Esophagus squamous epithelium (tissue), 5 donors: ENCODE results near the gene AGTRAP. TPM values are rescaled to one million over a fixed set of nuclear protein-coding genes. Genes with fewer than 3 reads are reported as not detected.

ENCODE experiments used
- DNase-seq: peaks from one replicate; lab custom pipeline; 2025; lab: John Stamatoyannopoulos, UW
- H3K27ac ChIP-seq, 4 donors: fragments of 200-600 bp; sonication (generic); one replicate each; pipeline ENCODE4 v1.5.1; 2016 to 2019; ENCODE audit warnings: mild to moderate bottlenecking in 1 of 4
- H3K27me3 ChIP-seq, 4 donors: fragments of 200-600 bp; sonication (generic); 1 replicate in 3 of 4; 2 replicates in 1 of 4; pipeline versions ENCODE4 v1.5.1 to v1.6.0; 2017 to 2021; ENCODE audit warnings: antibody characterized with exemption in 1 of 4
- H3K36me3 ChIP-seq, 3 donors: fragments of 200-600 bp; sonication (generic); one replicate each; pipeline ENCODE4 v1.5.1; 2016 to 2019
- H3K4me1 ChIP-seq, 3 donors: fragments of 200-600 bp; sonication (generic); one replicate each; pipeline ENCODE4 v1.5.1; 2017 to 2019
- H3K4me3 ChIP-seq, 4 donors: fragments of 200-600 bp; sonication (generic); 1 replicate in 3 of 4; 2 replicates in 1 of 4; pipeline ENCODE4 v1.5.1; 2016 to 2019; ENCODE audit warnings: mild to moderate bottlenecking in 2 of 4, moderate library complexity in 1 of 4
- H3K9me3 ChIP-seq, 3 donors: fragments of 200-600 bp; sonication (generic); one replicate each; pipeline ENCODE4 v1.5.1; 2016 to 2019
- CTCF ChIP-seq, 6 experiments: fragments of 450-650 bp in 4 of 6; fragments of 200-600 bp in 2 of 6; sonication (generic) in 2 of 6; IDR thresholded peaks; one replicate each; pipeline ENCODE4 v1.5.1; 2016 to 2019; ENCODE audit warnings: antibody characterized with exemption in 6 of 6, mild to moderate bottlenecking in 4 of 6, moderate library complexity in 4 of 6
- POLR2A ChIP-seq, 4 donors: fragments of 450-650 bp; IDR thresholded peaks; one replicate each; pipeline ENCODE4 v1.6.1; 2017; ENCODE audit warnings: antibody characterized with exemption in 4 of 4, mild to moderate bottlenecking in 4 of 4, moderate library complexity in 3 of 4
- WGBS, 2 donors: methylation state at CpG; one replicate each; pipeline ENCODE4 v1.1.5; 2018; 5-methylcytosine and 5-hydroxymethylcytosine counted together
- intact Hi-C: fragments of 100-400 bp; cut with DNase I; formaldehyde crosslinking; loops from one replicate; pipeline ENCODE4 v1.15.0; 2022
- total RNA-seq, 4 donors: library from RNA; depleted of rRNA; stranded (reverse); fragments of >200 nt; gene quantifications; one replicate each; pipeline ENCODE4 v1.1.0, GENCODE V29; 2016
- donor health status: DM: yes; HTN: yes; CAD: no.

AGTRAP gene
- total RNA-seq, 4 donors from 2014 or later, result 34.5 to 89.5 (median 50.7) TPM

- Histone ChIP-seq H3K27me3 (no peaks in the 10 kb centered on the region), H3K27ac (peak overlapping the region; percentile 86 to 96 (median 90)), H3K4me3 (no peak overlapping the region), H3K4me1 (peaks cover 57 to 85% (median 78%) of the 10 kb centered on the region in 3 donors), H3K9me3 (no peaks in the 10 kb centered on the region), H3K36me3 (peaks cover under 1 to 19% (median 10%) of the 10 kb centered on the region in 3 donors)
- no peak for TF ChIP-seq CTCF (IDR thresholded peaks at IDR 0.05)
- TF ChIP-seq POLR2A (IDR thresholded peaks at IDR 0.05), result no peak
- no peak for DNase-seq
- intact Hi-C loops, result no loop called here
- 84% methylated on average over 8 of the region's 14 CpGs; no CpG with 5 or more reads in 1 of the 2 donors for WGBS, 2 donors
Measured at GRCh38 chr1:11788549-11789053, 52.7 kb downstream of the AGTRAP start.

GRCh38 chr1:11789126-11790067 lies 53.5 kb downstream of the AGTRAP start:
- Histone ChIP-seq H3K36me3 (peaks cover 8 to 27% (median 18%) of the 10 kb centered on the region in 3 donors), H3K9me3 (no peaks in the 10 kb centered on the region), H3K4me3 (no peak overlapping the region), H3K27me3 (no peaks in the 10 kb centered on the region), H3K4me1 (peaks cover 57 to 82% (median 75%) of the 10 kb centered on the region in 3 donors), H3K27ac (peak overlapping the region; percentile 86 to 96 (median 90))
- no peak for DNase-seq
- TF ChIP-seq CTCF (IDR thresholded peaks at IDR 0.05) (no peak), POLR2A (IDR thresholded peaks at IDR 0.05) (no peak)
- 49 to 54% methylated on average over 8 to 9 of the region's 13 CpGs for WGBS, 2 donors
- intact Hi-C loops, result no loop called here

GRCh38 chr1:11790101-11790879 lies 54.4 kb downstream of the AGTRAP start:
- intact Hi-C loops, result no loop called here
- Histone ChIP-seq H3K9me3 (no peaks in the 10 kb centered on the region), H3K27ac (peak overlapping the region; percentile 86 to 96 (median 90)), H3K4me1 (peaks cover 49 to 73% (median 66%) of the 10 kb centered on the region in 3 donors), H3K36me3 (peaks cover 17 to 36% (median 27%) of the 10 kb centered on the region in 3 donors), H3K27me3 (no peaks in the 10 kb centered on the region), H3K4me3 (peak overlapping the region in 1 of 4 donors; percentile 9)
- TF ChIP-seq POLR2A (IDR thresholded peaks at IDR 0.05) (peak in 1 of 4 donors; percentile 11), CTCF (IDR thresholded peaks at IDR 0.05) (no peak)
- WGBS, 2 donors, result 74 to 84% methylated on average over 12 to 13 of the region's 20 CpGs
- no peak for DNase-seq

- Histone ChIP-seq H3K27ac (peak overlapping the region; percentile 86 to 96 (median 90)), H3K27me3 (no peaks in the 10 kb centered on the region), H3K36me3 (peaks cover 25 to 44% (median 28%) of the 10 kb centered on the region in 3 donors), H3K4me1 (peaks cover 46 to 70% (median 65%) of the 10 kb centered on the region in 3 donors), H3K9me3 (no peaks in the 10 kb centered on the region), H3K4me3 (peak overlapping the region in 1 of 4 donors; percentile 39)
- TF ChIP-seq POLR2A (IDR thresholded peaks at IDR 0.05), result peak in 1 of 4 donors; percentile 54
- TF ChIP-seq CTCF (IDR thresholded peaks at IDR 0.05), result no peak
- intact Hi-C loops, result no loop called here
- 56 to 73% methylated on average over 7 to 11 of the region's 19 CpGs for WGBS, 2 donors
- DNase-seq, result peak; percentile 40
Measured at GRCh38 chr1:11790880-11791715, 55.2 kb downstream of the AGTRAP start.
